Astrocyte of the cerebellum (primary cell): ENCODE measurements around the gene TRIB2.

Source experiments
- DNase-seq: peaks from one replicate; pipeline ENCODE4 v3.0.0-alpha.2; 2011; ENCODE audit warnings: low read depth
- H3K4me3 ChIP-seq: 2 replicates; pipeline ENCODE4 v1.5.1; 2011; ENCODE audit warnings: mild to moderate bottlenecking, low read depth, low read length, moderate library complexity
- CTCF ChIP-seq: IDR thresholded peaks from 2 replicates; pipeline ENCODE4 v1.5.1; 2012; ENCODE audit warnings: low read length, low read depth, moderate library complexity, mild to moderate bottlenecking; ENCODE audit errors: missing control alignments
- in situ Hi-C: cut with HindIII; loops from 2 replicates; pipeline ENCODE4 v1.10.0; 2017; ENCODE audit warnings: low sequenced_read_pairs

TRIB2 gene

GRCh38 chr2:12721566-12722446 is 5.1 kb downstream of the TRIB2 start:
- no peak for TF ChIP-seq CTCF
- in situ Hi-C loops: loop anchor here (5.0 to 10.0 kb wide), 2 partner anchors 205 to 273 kb away; no protein-coding TSS in a partner anchor
- peak overlapping the region; percentile 72 for H3K4me3 ChIP-seq
- DNase-seq: no peak

GRCh38 chr2:12722447-12723316 is 5.9 kb downstream of the TRIB2 start:
- H3K4me3 ChIP-seq: peak overlapping the region; percentile 72
- DNase-seq: no peak
- in situ Hi-C loops: loop anchor here (5.0 to 10.0 kb wide), 2 partner anchors 205 to 272 kb away; no protein-coding TSS in a partner anchor
- TF ChIP-seq CTCF: peak; percentile 25

GRCh38 chr2:12723736-12724463 is 7.2 kb downstream of the TRIB2 start:
- TF ChIP-seq CTCF: no peak
- in situ Hi-C loops: loop anchor here (5.0 to 10.0 kb wide), 2 partner anchors 203 to 271 kb away; no protein-coding TSS in a partner anchor
- H3K4me3 ChIP-seq: no peak overlapping the region
- no peak for DNase-seq

GRCh38 chr2:12725233-12726187 is 8.8 kb downstream of the TRIB2 start:
- no peak for TF ChIP-seq CTCF
- in situ Hi-C loops: loop anchor here (10.0 kb wide), 1 partner anchor 269 kb away; no protein-coding TSS in a partner anchor
- H3K4me3 ChIP-seq: no peak overlapping the region
- DNase-seq: no peak

GRCh38 chr2:12726271-12726670 is 9.5 kb downstream of the TRIB2 start:
- no peak for DNase-seq
- no peak for TF ChIP-seq CTCF
- no peak overlapping the region for H3K4me3 ChIP-seq
- in situ Hi-C loops: loop anchor here (10.0 kb wide), 1 partner anchor 269 kb away; no protein-coding TSS in a partner anchor
